AG04450 (cell line): Measurements from ENCODE around the gene NUDCD2. TPM values are rescaled to one million over a fixed set of nuclear protein-coding genes. Genes with fewer than 3 reads are reported as not detected.

ENCODE experiments used
- CTCF ChIA-PET: fragments of 300-600, 350-600 bp; formaldehyde crosslinking; extraction: SDS; loops from one replicate; lab custom pipeline; 2022; ENCODE audit warnings: antibody characterized with exemption, inconsistent platforms; lab: Charles Lee
- POLR2A ChIA-PET: fragments of 350-600 bp; formaldehyde crosslinking; extraction: SDS; loops from one replicate; lab custom pipeline; 2021; ENCODE audit warnings: antibody characterized with exemption, inconsistent platforms; lab: Yijun Ruan, JAX
- DNase-seq: peaks from one replicate; pipeline ENCODE4 v3.0.0-alpha.2; 2011; ENCODE audit warnings: low read depth, low spot score
- H3K27ac ChIP-seq: one replicate; pipeline ENCODE4 v1.5.1; 2012; ENCODE audit warnings: low read depth, low read length, control low read depth
- H3K27me3 ChIP-seq: one replicate; pipeline ENCODE4 v1.6.0; 2012; ENCODE audit warnings: low read length; ENCODE audit not compliant: control insufficient read depth, insufficient read depth
- H3K4me3 ChIP-seq: 2 replicates; pipeline ENCODE4 v1.5.1; 2011; ENCODE audit warnings: mild to moderate bottlenecking, low read depth, low read length, control low read depth
- H3K9me3 ChIP-seq: 2 replicates; pipeline ENCODE4 v1.5.1; 2012; ENCODE audit warnings: low read length; ENCODE audit not compliant: control insufficient read depth, insufficient read depth
- polyA plus RNA-seq: library from polyadenylated mRNA; depleted of rRNA; stranded (reverse); fragments of >200 nt; gene quantifications from 2 replicates; pipeline ENCODE4 v1.2.3, GENCODE V29; 2011
- TF ChIP-seq, protein P1 (sequence below): IDR thresholded peaks from 2 replicates; pipeline ENCODE4 v1.5.1; 2011; ENCODE audit warnings: low read depth, low read length, control low read depth, inconsistent platforms

The NUDCD2 gene
- polyA plus RNA-seq, 1 experiment: 5.6 TPM

DNA sequence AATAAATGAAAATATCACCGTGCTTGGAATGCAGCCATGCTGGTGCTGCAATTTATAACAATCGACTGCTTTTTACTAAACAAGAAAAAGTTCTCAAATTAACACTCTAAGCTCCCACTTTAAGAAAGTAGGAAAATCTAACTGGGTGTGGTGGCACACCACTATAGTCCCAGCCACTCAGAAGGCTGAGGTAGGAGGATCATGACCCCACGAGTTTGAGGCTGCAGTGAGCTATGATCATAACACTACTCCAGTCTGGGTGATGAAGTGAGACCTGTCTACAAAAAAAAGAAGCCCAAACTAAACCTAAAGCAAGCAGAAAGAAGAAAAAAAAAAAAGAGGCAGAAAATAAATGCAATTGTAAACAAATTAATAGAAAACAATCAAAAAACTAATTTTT lies 12.0 kb downstream of the NUDCD2 start:
- TF ChIP-seq, protein P1, sequence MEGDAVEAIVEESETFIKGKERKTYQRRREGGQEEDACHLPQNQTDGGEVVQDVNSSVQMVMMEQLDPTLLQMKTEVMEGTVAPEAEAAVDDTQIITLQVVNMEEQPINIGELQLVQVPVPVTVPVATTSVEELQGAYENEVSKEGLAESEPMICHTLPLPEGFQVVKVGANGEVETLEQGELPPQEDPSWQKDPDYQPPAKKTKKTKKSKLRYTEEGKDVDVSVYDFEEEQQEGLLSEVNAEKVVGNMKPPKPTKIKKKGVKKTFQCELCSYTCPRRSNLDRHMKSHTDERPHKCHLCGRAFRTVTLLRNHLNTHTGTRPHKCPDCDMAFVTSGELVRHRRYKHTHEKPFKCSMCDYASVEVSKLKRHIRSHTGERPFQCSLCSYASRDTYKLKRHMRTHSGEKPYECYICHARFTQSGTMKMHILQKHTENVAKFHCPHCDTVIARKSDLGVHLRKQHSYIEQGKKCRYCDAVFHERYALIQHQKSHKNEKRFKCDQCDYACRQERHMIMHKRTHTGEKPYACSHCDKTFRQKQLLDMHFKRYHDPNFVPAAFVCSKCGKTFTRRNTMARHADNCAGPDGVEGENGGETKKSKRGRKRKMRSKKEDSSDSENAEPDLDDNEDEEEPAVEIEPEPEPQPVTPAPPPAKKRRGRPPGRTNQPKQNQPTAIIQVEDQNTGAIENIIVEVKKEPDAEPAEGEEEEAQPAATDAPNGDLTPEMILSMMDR: no peak
- no peak overlapping the region for H3K27ac ChIP-seq
- no peaks in the 10 kb centered on the region for H3K27me3 ChIP-seq
- H3K4me3 ChIP-seq: no peak overlapping the region
- CTCF ChIA-PET: interaction anchor here (0.7 to 1.0 kb wide), 2 partner anchors 20 to 39 kb away, joined by 3 to 4 read pairs; no protein-coding TSS in a partner anchor
- POLR2A ChIA-PET: interaction anchor here (1.2 kb wide), 1 partner anchor 10 kb away, joined by 10 read pairs; the partner anchor contains the start of gene CCNG1
- no peak for DNase-seq
- no peaks in the 10 kb centered on the region for H3K9me3 ChIP-seq

DNA sequence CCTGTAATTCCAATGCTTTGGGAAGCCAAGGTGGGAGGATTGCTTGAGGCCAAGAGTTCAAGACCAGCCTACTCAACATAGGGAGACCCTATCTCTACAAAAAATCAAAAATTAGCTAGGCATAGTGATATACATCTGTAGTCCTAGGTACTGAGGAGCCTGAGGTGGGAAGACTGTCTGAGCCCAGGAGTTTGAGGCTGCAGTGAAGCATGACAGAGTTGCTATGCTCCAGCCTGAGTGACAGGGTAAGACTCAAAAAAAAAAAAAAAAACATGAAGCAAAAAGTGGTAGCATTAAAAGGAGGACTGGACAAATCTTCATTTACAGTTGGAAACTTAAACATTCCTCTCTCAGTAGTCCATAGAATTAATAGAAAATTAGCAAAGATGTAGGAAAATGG lies 12.7 kb downstream of the NUDCD2 start:
- Histone ChIP-seq H3K27ac (no peak overlapping the region), H3K9me3 (no peaks in the 10 kb centered on the region), H3K27me3 (no peaks in the 10 kb centered on the region), H3K4me3 (no peak overlapping the region)
- TF ChIP-seq, protein P1: no peak
- DNase-seq: no peak
- CTCF ChIA-PET: interaction anchor here (0.7 kb wide), 1 partner anchor 21 kb away, joined by 4 read pairs; no protein-coding TSS in a partner anchor
- POLR2A ChIA-PET: interaction anchor here (1.2 kb wide), 1 partner anchor 10 kb away, joined by 10 read pairs; the partner anchor contains the start of gene CCNG1

- Histone ChIP-seq H3K27me3 (no peaks in the 10 kb centered on the region), H3K27ac (no peak overlapping the region), H3K4me3 (no peak overlapping the region), H3K9me3 (no peaks in the 10 kb centered on the region)
- TF ChIP-seq, protein P1: no peak
- CTCF ChIA-PET: no interaction called here
- POLR2A ChIA-PET: interaction anchor here (0.6 to 1.3 kb wide), 2 partner anchors 14 to 15 kb away, joined by 3 read pairs; partner anchors contain the start of genes HMMR and NUDCD2
- no peak for DNase-seq
These were observed 14.6 kb downstream of the NUDCD2 start for GRCh38 chr5:163445345-163445744.

GRCh38 chr5:163444526-163444925 lies 15.4 kb downstream of the NUDCD2 start:
- POLR2A ChIA-PET: interaction anchor here (1.3 kb wide), 1 partner anchor 16 kb away, joined by 3 read pairs; the partner anchor contains the start of genes HMMR and NUDCD2
- TF ChIP-seq, protein P1: no peak
- Histone ChIP-seq H3K4me3 (no peak overlapping the region), H3K9me3 (no peaks in the 10 kb centered on the region), H3K27ac (no peak overlapping the region), H3K27me3 (no peaks in the 10 kb centered on the region)
- CTCF ChIA-PET: interaction anchor here (1.2 kb wide), 1 partner anchor 17 kb away, joined by 3 read pairs; no protein-coding TSS in a partner anchor
- no peak for DNase-seq

- H3K27ac ChIP-seq: no peak overlapping the region
- H3K4me3 ChIP-seq: no peak overlapping the region
- TF ChIP-seq, protein P1: no peak
- POLR2A ChIA-PET: no interaction called here
- DNase-seq: no peak
- CTCF ChIA-PET: interaction anchor here (0.7 to 1.2 kb wide), 2 partner anchors 19 to 32 kb away, joined by 4 read pairs; partner anchors contain the start of genes HMMR and NUDCD2
- no peaks in the 10 kb centered on the region for H3K27me3 ChIP-seq
- peaks cover 2% of the 10 kb centered on the region; the same call in 1 of the 2 replicates for H3K9me3 ChIP-seq
These were observed 18.9 kb downstream of the NUDCD2 start for GRCh38 chr5:163440954-163441353.
